ENCODE data around the gene HMG20A.

- TF ChIP-seq SNAI2 (CRISPR knock-in tag; IDR thresholded peaks at IDR 0.05): no peak
- TF ChIP-seq PPARA (CRISPR knock-in tag; IDR thresholded peaks at IDR 0.05; ENCODE audit: borderline replicate concordance): no peak
- no peak for TF ChIP-seq ZFP30 (CRISPR knock-in tag; IDR thresholded peaks at IDR 0.05)
- no peak for TF ChIP-seq ZFP3 (CRISPR knock-in tag; IDR thresholded peaks at IDR 0.05)
- no peak for TF ChIP-seq CREB5 (CRISPR knock-in tag; IDR thresholded peaks at IDR 0.05; ENCODE audit: low read depth)
- no peak for TF ChIP-seq RARB (CRISPR knock-in tag; IDR thresholded peaks at IDR 0.05)
- no peak for TF ChIP-seq BACH2 (CRISPR knock-in tag; IDR thresholded peaks at IDR 0.05; ENCODE audit: borderline replicate concordance)
Observed at GRCh38 chr15:77527831-77528231, 107.1 kb downstream of the HMG20A start.

All from SK-N-SH treated with all-trans-retinoic acid at 6 μM for 48 hours (cell line).